GM13976 (cell line): ENCODE data around the gene YES1.
"Not testable (repeated sequence)": the region's sequence is repeated elsewhere in the genome, so short reads cannot be mapped to it uniquely, and the experiment has no call there.

Experiments used
- DNase-seq: peaks from one replicate; pipeline ENCODE4 v3.0.0; 2012; ENCODE audit warnings: low spot score
- in situ Hi-C: fragments of 300-500 bp; cut with MboI; formaldehyde crosslinking; loops from one replicate; pipeline ENCODE4 v1.12.0; 2022; ENCODE audit warnings: low sequenced_read_pairs, mixed read lengths, inconsistent platforms; ENCODE audit not compliant: unreplicated experiment
- TF ChIP-seq, protein P1 (sequence below): IDR thresholded peaks from 2 replicates; pipeline ENCODE4 v1.5.1; 2012; ENCODE audit warnings: borderline replicate concordance, mild to moderate bottlenecking; ENCODE audit not compliant: insufficient read depth; ENCODE audit errors: extremely low read depth, missing control alignments, control extremely low read depth

The YES1 gene

DNA sequence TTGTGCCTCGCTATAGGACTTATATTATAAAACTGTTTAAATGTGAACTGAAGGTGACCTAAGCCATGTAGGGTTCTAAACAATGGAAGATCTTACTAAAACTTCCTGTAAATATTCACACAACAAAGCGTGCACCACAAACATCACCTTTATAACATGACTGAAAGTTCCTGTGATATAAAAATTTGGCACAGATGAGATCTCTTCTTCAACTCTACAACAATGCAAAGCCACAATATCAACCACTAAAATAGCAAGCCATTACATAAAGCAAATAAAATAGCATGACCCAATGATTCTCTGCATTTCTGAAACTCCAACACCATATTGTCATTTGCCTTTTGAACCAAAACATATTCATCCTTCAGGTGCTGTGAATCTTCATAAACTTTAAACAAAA is 3.5 kb downstream of the YES1 start:
- in situ Hi-C loops: loop anchor here (25.0 kb wide), 1 partner anchor 1854 kb away; the partner anchor contains the start of gene SMCHD1
- TF ChIP-seq, protein P1, sequence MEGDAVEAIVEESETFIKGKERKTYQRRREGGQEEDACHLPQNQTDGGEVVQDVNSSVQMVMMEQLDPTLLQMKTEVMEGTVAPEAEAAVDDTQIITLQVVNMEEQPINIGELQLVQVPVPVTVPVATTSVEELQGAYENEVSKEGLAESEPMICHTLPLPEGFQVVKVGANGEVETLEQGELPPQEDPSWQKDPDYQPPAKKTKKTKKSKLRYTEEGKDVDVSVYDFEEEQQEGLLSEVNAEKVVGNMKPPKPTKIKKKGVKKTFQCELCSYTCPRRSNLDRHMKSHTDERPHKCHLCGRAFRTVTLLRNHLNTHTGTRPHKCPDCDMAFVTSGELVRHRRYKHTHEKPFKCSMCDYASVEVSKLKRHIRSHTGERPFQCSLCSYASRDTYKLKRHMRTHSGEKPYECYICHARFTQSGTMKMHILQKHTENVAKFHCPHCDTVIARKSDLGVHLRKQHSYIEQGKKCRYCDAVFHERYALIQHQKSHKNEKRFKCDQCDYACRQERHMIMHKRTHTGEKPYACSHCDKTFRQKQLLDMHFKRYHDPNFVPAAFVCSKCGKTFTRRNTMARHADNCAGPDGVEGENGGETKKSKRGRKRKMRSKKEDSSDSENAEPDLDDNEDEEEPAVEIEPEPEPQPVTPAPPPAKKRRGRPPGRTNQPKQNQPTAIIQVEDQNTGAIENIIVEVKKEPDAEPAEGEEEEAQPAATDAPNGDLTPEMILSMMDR: no peak
- no peak for DNase-seq

DNA sequence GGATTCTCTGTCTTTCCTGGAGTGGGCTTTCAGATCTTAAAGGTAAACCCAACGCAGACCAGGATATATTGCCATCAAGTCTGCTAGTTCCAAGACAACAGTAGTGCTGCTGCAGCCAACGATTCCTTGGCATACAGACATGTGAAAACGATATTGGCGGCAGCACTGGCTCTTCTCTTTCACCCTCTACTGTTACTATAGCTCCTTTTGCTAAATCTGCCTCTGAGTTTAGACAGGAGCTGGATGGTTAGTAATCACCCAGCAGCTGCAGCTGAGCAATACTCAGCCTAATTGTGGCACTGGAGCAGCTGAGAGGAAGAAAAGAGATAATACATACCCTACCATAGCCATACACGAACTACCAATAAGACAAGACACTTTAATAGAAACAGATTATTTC is 4.0 kb downstream of the YES1 start:
- TF ChIP-seq, protein P1: no peak
- DNase-seq: no peak
- in situ Hi-C loops: loop anchor here (25.0 kb wide), 1 partner anchor 1854 kb away; the partner anchor contains the start of gene SMCHD1

DNA sequence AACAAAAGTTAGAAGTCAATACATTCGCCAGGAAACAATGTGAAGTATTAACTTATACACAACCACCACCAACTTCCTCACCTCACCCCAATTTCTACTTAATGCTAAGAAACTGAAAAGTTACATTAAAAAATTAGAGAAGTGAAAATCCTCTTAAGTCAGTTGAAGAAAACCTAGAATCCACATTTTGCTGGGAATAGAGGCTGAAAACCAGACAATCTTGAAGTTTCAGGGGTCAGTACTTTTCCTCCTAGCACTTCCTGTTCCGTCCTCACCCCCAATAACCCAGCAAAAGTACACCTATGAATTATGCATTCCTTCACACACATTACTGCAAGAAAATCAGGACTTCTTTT is 6.3 kb downstream of the YES1 start:
- TF ChIP-seq, protein P1: no peak
- in situ Hi-C loops: loop anchor here (25.0 kb wide), 1 partner anchor 1857 kb away; the partner anchor contains the start of gene SMCHD1
- DNase-seq: no peak

DNA sequence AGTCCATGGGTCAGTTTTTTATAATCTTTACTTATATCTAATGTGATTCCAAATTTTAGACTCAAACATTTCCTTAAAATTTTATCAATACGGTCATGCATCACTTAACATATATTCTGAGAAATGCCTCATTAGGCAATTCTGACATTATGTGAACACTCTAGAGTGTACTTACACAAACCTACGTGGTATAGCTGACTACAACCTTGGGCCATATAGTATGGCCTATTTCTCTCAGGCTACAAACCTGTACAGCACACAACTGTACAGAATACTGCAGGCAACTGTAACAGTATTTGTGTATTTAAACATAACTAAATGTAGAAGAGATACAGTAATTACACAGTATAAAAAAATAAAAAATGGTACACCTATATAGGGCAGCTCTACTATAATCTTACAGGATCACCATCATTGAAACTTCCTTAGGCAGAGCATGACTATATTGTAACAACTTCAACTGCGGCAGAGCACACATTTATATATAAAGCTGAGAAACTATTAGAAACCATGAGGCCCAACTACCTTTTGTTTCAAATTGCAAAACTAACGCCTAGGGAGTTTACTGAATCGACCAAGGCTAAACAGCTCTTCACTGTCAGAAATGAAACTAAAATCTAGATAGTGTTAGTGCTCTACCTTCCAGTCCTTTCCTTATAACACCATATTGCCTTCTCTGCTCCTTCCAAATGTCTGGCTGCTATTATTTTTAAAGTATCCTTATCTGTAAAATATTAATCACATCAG is 6.9 kb downstream of the YES1 start:
- TF ChIP-seq, protein P1: no peak
- DNase-seq: peak; percentile 28
- in situ Hi-C loops: loop anchor here (25.0 kb wide), 1 partner anchor 1857 kb away; the partner anchor contains the start of gene SMCHD1

DNA sequence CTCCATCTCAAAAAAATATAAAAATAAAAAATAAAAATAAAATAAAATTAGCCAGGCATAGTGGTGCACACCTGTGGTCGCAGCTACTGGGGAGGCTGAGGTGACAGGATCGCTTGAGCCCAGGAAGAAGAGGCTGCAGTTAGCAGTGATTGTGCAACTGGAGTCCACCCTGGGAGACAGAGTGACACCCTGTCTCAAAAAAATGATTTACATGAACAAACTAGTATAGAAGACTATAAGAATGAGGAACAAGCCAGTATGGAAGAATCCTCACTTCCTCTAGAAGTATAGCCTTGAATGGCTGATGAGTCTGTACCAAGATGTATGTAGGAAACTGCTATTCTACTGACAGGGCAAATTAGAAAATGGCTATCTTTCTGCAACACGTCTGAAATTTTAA is 10.9 kb downstream of the YES1 start:
- no peak for DNase-seq
- TF ChIP-seq, protein P1: no peak

DNA sequence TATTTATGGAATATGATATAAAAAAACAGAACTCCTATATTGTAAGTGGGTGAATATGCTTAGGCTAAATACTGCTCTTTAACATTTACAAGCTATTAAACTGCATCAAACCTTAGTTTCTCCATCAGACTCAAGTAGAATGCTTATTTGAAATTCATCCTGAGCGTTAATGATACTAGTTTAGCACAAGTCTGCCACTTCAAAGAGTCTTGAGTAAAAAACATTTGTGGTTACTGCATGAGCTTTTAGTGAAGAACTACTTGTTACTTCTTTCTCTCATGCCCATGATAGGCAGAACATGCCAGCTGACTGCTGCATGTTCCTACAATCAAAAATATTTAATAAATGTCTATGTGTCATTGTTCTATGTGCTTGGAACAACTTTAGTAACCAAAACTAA is 12.1 kb downstream of the YES1 start:
- in situ Hi-C loops: loop anchor here (25.0 kb wide), 1 partner anchor 1862 kb away; the partner anchor contains the start of gene SMCHD1
- no peak for DNase-seq
- TF ChIP-seq, protein P1: no peak

More for the DNA sequence above, 10.9 kb downstream of the YES1 start:
- in situ Hi-C loops: loop anchor here (25.0 kb wide), 1 partner anchor 1861 kb away; the partner anchor contains the start of gene SMCHD1

DNA sequence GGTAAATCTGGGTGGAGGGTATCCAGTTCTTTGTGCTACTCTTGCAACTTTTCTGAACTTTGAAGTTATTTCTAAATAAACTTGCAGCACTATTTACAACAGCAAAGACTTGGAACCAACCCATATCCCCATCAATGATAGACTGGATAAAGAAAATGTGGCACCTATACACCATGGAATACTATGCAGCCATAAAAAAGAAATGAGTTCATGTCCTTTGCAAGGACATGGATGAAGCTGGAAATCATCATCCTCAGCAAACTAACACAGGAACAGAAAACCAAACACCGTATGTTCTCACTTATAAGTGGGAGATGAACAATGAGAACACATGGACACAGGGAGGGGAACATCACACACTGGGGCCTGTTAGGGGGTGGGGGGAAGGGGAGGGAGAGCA is 16.7 kb downstream of the YES1 start:
- DNase-seq, in situ Hi-C loops: not testable (repeated sequence)
